Gastroesophageal sphincter (tissue), 4 donors: ENCODE measurements around the gene HIVEP3. TPM values are rescaled to one million over a fixed set of nuclear protein-coding genes. Genes with fewer than 3 reads are reported as not detected.

Experiments used
- ATAC-seq: fragments of 150-250 bp; one replicate; pipeline ENCODE4 v1.9.1; 2016; ENCODE audit warnings: mild to moderate bottlenecking, moderate library complexity
- H3K27ac ChIP-seq, 4 donors: fragments of 200-600 bp; sonication (generic) in 3 of 4; 1 replicate in 3 of 4; 2 replicates in 1 of 4; pipeline ENCODE4 v1.5.1; 2016 to 2019
- H3K27me3 ChIP-seq: fragments of 200-600 bp; sonication (generic); one replicate; pipeline ENCODE4 v1.5.1; 2019
- H3K36me3 ChIP-seq, 2 donors: fragments of 200-600 bp; sonication (generic); one replicate each; pipeline ENCODE4 v1.5.1; 2019; ENCODE audit warnings: control low read depth in 1 of 2
- H3K4me1 ChIP-seq, 3 donors: fragments of 200-600 bp; sonication (generic); 1 replicate in 2 of 3; 2 replicates in 1 of 3; pipeline ENCODE4 v1.5.1; 2016 to 2019; ENCODE audit warnings: control low read depth in 2 of 3
- H3K4me3 ChIP-seq, 2 donors: fragments of 200-600 bp; sonication (generic); one replicate each; pipeline ENCODE4 v1.5.1; 2019; ENCODE audit warnings: mild to moderate bottlenecking in 1 of 2, moderate library complexity in 1 of 2
- H3K9me3 ChIP-seq, 3 donors: fragments of 200-600 bp; sonication (generic); one replicate each; pipeline ENCODE4 v1.5.1; 2017 to 2019; ENCODE audit warnings: control low read depth in 2 of 3
- EP300 ChIP-seq: sonication (generic); formaldehyde crosslinking; IDR thresholded peaks from one replicate; pipeline ENCODE4 v1.6.1; 2017; ENCODE audit warnings: antibody characterized with exemption, mild to moderate bottlenecking
- POLR2A ChIP-seq, 2 donors: fragments of 450-650 bp; IDR thresholded peaks; one replicate each; pipeline ENCODE4 v1.6.1; 2017; ENCODE audit warnings: antibody characterized with exemption in 2 of 2, mild to moderate bottlenecking in 2 of 2, moderate library complexity in 1 of 2
- POLR2AphosphoS5 ChIP-seq: sonication (generic); formaldehyde crosslinking; IDR thresholded peaks from one replicate; pipeline ENCODE4 v1.6.1; 2017; ENCODE audit warnings: antibody characterized with exemption
- WGBS, 2 donors: methylation state at CpG; one replicate each; pipeline ENCODE4 v1.1.5; 2018; ENCODE audit warnings: low coverage in 1 of 2; 5-methylcytosine and 5-hydroxymethylcytosine counted together
- total RNA-seq, 4 donors: library from RNA; depleted of rRNA; stranded (reverse); fragments of >200 nt; gene quantifications; one replicate each; pipeline ENCODE4 v1.1.0, GENCODE V29; 2016
- TF ChIP-seq, protein P1 (sequence below), 4 experiments: fragments of 200-600 bp in 2 of 4; fragments of 450-650 bp in 2 of 4; sonication (generic) in 1 of 4; IDR thresholded peaks; one replicate each; pipeline ENCODE4 v1.5.1; 2017 to 2019; ENCODE audit warnings: antibody characterized with exemption in 4 of 4, mild to moderate bottlenecking in 2 of 4, moderate library complexity in 2 of 4

The HIVEP3 gene
- total RNA-seq, 4 donors from 2014 or later = 1.9 to 3.8 (median 2.8) TPM

DNA sequence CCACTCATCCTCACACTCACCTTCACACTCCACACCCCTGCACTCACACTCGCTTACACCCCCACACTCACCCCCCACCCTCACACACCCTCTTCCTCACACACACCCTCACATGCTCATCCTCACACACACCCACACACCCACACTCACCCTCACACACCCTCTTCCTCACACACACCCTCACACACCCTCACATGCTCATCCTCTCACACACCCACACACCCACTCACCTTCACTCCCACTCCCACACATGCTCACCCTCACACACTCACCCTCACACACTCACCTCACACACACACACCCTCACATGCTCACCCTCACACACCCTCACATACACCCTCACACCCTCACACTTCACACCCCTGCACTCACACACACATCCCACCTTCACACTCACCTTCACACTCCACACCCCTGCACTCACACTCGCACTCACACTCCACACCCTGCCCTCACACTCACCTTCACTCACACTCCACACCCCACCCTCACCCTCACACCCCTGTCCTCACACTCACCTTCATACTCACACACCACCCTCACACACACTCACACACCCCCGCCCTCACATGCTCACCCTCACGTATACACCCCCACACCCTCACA lies 391.7 kb downstream of the HIVEP3 start:
- no peaks in the 10 kb centered on the region for H3K4me1 ChIP-seq
- 87 to 100% methylated on average over 1 to 4 of the region's 4 CpGs for WGBS, 2 donors
- ATAC-seq = no peak
- no peak overlapping the region for H3K4me3 ChIP-seq
- no peak for TF ChIP-seq EP300
- TF ChIP-seq POLR2AphosphoS5 = no peak
- TF ChIP-seq POLR2A (IDR thresholded peaks at IDR 0.05) = no peak
- TF ChIP-seq, protein P1, sequence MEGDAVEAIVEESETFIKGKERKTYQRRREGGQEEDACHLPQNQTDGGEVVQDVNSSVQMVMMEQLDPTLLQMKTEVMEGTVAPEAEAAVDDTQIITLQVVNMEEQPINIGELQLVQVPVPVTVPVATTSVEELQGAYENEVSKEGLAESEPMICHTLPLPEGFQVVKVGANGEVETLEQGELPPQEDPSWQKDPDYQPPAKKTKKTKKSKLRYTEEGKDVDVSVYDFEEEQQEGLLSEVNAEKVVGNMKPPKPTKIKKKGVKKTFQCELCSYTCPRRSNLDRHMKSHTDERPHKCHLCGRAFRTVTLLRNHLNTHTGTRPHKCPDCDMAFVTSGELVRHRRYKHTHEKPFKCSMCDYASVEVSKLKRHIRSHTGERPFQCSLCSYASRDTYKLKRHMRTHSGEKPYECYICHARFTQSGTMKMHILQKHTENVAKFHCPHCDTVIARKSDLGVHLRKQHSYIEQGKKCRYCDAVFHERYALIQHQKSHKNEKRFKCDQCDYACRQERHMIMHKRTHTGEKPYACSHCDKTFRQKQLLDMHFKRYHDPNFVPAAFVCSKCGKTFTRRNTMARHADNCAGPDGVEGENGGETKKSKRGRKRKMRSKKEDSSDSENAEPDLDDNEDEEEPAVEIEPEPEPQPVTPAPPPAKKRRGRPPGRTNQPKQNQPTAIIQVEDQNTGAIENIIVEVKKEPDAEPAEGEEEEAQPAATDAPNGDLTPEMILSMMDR (IDR thresholded peaks at IDR 0.05) = no peak
- H3K36me3 ChIP-seq = no peaks in the 10 kb centered on the region
- no peaks in the 10 kb centered on the region for H3K27me3 ChIP-seq
- H3K27ac ChIP-seq = no peak overlapping the region
- H3K9me3 ChIP-seq = no peaks in the 10 kb centered on the region

DNA sequence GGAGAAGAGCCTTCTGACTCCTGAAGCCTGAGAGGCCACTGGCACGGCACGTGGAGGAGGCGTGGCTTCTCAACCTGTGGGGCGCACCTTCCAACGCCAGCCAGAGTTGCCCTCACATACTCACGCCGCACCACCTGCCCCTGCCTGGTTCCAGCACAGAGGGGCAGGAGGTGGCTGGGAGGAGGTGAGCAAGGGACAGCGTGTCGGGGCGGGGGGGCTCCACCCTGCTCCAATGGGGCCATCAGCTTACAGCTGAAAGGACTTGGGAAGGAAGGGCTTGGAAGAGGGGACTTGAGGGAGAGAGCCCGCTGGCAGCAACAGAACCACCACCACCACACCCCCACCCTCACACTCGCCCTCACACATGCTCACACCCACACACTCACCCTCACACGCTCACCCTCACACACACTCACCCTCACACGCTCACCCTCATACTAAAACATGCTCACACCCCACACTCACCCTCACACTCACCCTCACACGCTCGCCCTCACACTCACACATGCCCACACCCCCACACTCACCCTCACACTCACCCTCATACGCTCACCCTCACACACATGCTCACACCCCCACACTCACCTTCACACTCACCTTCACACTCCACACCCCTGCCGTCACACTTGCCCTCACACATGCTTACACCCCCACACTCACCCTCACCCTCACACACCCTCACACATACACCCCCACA lies 392.7 kb downstream of the HIVEP3 start:
- H3K9me3 ChIP-seq = no peaks in the 10 kb centered on the region
- no peaks in the 10 kb centered on the region for H3K4me1 ChIP-seq
- no peak overlapping the region for H3K4me3 ChIP-seq
- H3K36me3 ChIP-seq = no peaks in the 10 kb centered on the region
- H3K27ac ChIP-seq = no peak overlapping the region
- no peaks in the 10 kb centered on the region for H3K27me3 ChIP-seq
- WGBS, 2 donors = 83 to 89% methylated on average over 5 to 9 of the region's 18 CpGs
- no peak for ATAC-seq
- TF ChIP-seq, protein P1 (IDR thresholded peaks at IDR 0.05) = no peak
- TF ChIP-seq POLR2A (IDR thresholded peaks at IDR 0.05) (no peak), POLR2AphosphoS5 (no peak), EP300 (no peak)

DNA sequence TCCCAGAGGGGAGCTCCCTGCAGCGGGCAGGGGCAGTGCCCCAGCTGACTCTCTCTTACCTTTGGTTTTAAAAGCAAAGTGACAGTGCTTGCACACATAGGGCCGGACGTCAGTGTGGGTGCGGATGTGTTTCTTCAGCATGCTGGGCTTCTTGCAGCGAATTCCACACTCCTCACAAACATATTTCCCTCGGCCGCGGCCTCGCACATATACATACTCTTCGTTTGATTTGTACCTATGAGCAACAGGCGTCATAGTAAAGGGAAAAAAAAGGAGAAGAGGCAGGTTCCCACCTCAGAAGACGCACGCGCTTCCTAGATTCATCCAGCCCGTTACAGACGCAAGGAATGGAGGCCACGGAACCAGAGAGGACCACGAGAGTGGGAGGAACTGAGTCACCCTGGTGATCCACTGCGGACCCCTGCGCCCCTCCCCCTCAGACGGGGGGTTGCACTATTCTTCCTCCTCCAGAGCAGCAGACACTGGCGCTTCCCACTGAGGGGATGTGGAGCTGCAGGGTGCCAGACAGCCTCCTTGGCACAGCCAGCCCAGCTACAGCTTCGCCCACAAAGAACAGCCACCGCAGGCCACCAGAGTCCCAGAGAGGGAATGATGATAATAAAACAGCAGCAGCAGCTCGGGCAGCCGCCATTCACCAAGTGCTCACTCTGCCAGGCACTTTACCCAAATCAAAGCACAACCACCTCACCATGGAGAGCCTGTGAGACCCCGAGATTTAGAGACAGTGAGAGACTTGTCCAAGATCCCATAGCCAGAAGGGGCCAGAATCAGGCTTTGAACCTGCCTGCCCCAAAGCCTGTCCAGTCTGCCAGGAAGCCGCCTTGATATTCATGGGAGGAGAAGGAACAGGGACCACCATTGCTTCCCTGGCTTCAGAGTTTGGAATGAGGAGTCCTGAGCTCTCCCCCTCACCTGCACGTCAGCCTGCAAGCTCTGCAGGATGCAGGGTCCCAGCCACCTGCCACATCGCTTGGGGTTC lies 393.7 kb downstream of the HIVEP3 start:
- Histone ChIP-seq H3K4me3 (no peak overlapping the region), H3K27me3 (no peaks in the 10 kb centered on the region), H3K36me3 (no peaks in the 10 kb centered on the region), H3K27ac (no peak overlapping the region), H3K4me1 (no peaks in the 10 kb centered on the region), H3K9me3 (no peaks in the 10 kb centered on the region)
- no peak for ATAC-seq
- TF ChIP-seq, protein P1 (IDR thresholded peaks at IDR 0.05) = no peak
- no peak for TF ChIP-seq POLR2AphosphoS5
- TF ChIP-seq POLR2A (IDR thresholded peaks at IDR 0.05) = no peak
- TF ChIP-seq EP300 = no peak
- WGBS, 2 donors = 90 to 92% methylated on average over 8 to 9 of the region's 30 CpGs

DNA sequence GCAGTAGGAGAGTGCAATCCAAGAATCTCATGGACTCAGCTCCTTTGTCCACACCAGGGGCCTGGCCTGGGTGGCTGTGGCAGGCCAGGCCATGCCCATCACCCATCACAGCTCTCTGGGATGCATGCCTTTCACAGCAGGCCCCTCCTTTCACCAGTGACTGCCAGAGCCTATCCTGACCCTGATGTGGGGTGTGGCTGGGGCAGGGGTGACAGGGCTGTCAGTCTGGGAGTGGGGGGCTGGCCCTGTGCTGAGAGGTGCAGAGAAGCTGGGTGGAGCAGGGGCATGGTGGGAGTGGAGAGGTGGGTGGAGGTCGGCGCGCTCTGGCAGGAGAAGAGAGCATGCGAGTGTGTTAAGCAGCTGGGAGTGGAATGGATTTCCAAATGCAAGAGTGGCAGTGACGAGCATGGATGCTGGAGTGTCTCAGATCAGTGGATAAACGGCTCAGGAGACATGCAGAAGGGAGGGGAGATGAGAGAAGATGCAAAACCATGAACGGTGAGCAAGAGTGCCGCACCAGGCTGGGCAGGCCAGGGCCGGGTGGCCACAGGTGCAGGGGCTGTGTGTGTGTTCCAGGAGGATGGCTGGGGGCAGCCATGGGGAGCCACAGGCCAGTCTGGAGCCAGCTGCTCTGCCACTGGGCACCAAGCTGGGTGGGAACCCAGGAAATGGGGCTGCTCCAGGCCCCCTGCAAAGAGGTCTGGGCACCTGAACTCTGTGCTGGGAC lies 394.6 kb downstream of the HIVEP3 start:
- no peaks in the 10 kb centered on the region for H3K9me3 ChIP-seq
- no peaks in the 10 kb centered on the region for H3K27me3 ChIP-seq
- no peak overlapping the region for H3K4me3 ChIP-seq
- H3K27ac ChIP-seq = no peak overlapping the region
- ATAC-seq = no peak
- TF ChIP-seq, protein P1 (IDR thresholded peaks at IDR 0.05) = no peak
- TF ChIP-seq EP300 (no peak), POLR2A (IDR thresholded peaks at IDR 0.05) (no peak), POLR2AphosphoS5 (no peak)
- no peaks in the 10 kb centered on the region for H3K4me1 ChIP-seq
- WGBS, 2 donors = 88 to 97% methylated on average over 5 to 6 of the region's 9 CpGs
- H3K36me3 ChIP-seq = no peaks in the 10 kb centered on the region
